Parathyroid adenoma (tissue), 2 donors: ENCODE measurements around the gene SCAMP4.

Experiments used
- H2AFZ ChIP-seq: fragments of 300-600 bp; sonication (generic); one replicate; pipeline ENCODE4 v1.7.0; 2017; ENCODE audit warnings: antibody characterized with exemption, mild to moderate bottlenecking
- H3K27ac ChIP-seq: fragments of 300-600 bp; sonication (generic); one replicate; pipeline ENCODE4 v1.7.0; 2017
- H3K27me3 ChIP-seq: fragments of 300-600 bp; sonication (generic); one replicate; pipeline ENCODE4 v1.7.0; 2017; ENCODE audit warnings: low read length; ENCODE audit not compliant: control insufficient read depth, insufficient read depth
- H3K36me3 ChIP-seq: fragments of 300-600 bp; sonication (generic); one replicate; pipeline ENCODE4 v1.7.0; 2017; ENCODE audit warnings: low read length; ENCODE audit not compliant: control insufficient read depth, insufficient read depth
- H3K4me1 ChIP-seq: fragments of 300-600 bp; sonication (generic); one replicate; pipeline ENCODE4 v1.7.0; 2017; ENCODE audit warnings: control low read depth
- H3K4me2 ChIP-seq: fragments of 300-600 bp; sonication (generic); one replicate; pipeline ENCODE4 v1.7.0; 2017; ENCODE audit warnings: low read length
- H3K4me3 ChIP-seq: fragments of 300-600 bp; sonication (generic); one replicate; pipeline ENCODE4 v1.7.0; 2017; ENCODE audit warnings: low read depth, low read length
- H3K79me2 ChIP-seq: fragments of 300-600 bp; sonication (generic); one replicate; pipeline ENCODE4 v1.7.0; 2017; ENCODE audit warnings: control low read depth
- H3K9ac ChIP-seq: fragments of 300-600 bp; sonication (generic); one replicate; pipeline ENCODE4 v1.7.0; 2017; ENCODE audit warnings: mild to moderate bottlenecking
- H3K9me3 ChIP-seq: fragments of 300-600 bp; sonication (generic); one replicate; pipeline ENCODE4 v1.7.0; 2017; ENCODE audit warnings: low read length; ENCODE audit not compliant: control insufficient read depth
- TF ChIP-seq, protein P1 (sequence below): fragments of 300-600 bp; sonication (generic); IDR thresholded peaks from one replicate; pipeline ENCODE4 v1.7.0; 2017; ENCODE audit warnings: antibody characterized with exemption, mild to moderate bottlenecking
- donor health status: primary hyperparathyroidism.

Gene SCAMP4

DNA sequence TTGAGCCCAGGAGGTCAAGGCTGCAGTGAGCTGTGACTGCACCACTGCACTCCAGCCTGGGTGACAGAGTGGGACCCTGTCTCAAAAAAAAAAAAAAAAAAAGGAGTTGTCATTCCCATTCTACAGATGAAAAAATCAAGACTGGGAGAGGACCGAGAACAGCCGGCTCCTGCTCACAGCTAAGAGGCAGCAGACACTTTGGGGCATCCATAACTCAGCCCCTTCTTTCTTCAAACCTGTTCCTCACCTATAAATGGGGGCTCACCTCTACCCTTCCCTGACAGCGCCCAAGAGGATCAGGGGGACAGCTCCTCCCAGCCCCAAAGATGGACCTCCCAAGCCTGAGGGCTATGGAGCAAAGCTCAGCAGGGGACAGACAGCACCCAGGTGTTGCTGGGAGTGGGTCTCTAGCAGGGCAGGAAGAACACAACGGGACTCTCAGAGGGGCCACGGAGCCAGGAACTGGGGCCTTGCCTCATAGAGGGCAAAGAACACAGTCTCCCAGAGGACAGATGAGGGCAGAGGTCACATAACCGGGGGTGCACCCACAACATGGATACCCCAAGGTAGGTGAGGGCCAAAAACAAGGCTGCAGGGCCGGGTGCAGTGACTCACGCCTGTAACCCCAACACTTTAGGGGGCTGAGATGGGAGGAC is 38.4 kb upstream of the SCAMP4 start:
- TF ChIP-seq, protein P1, sequence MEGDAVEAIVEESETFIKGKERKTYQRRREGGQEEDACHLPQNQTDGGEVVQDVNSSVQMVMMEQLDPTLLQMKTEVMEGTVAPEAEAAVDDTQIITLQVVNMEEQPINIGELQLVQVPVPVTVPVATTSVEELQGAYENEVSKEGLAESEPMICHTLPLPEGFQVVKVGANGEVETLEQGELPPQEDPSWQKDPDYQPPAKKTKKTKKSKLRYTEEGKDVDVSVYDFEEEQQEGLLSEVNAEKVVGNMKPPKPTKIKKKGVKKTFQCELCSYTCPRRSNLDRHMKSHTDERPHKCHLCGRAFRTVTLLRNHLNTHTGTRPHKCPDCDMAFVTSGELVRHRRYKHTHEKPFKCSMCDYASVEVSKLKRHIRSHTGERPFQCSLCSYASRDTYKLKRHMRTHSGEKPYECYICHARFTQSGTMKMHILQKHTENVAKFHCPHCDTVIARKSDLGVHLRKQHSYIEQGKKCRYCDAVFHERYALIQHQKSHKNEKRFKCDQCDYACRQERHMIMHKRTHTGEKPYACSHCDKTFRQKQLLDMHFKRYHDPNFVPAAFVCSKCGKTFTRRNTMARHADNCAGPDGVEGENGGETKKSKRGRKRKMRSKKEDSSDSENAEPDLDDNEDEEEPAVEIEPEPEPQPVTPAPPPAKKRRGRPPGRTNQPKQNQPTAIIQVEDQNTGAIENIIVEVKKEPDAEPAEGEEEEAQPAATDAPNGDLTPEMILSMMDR, result no peak
- H3K79me2 ChIP-seq, result peaks cover 23% of the 10 kb centered on the region
- H3K9me3 ChIP-seq, result no peaks in the 10 kb centered on the region
- no peaks in the 10 kb centered on the region for H3K27me3 ChIP-seq
- H3K4me2 ChIP-seq, result no peak overlapping the region
- no peak overlapping the region for H3K27ac ChIP-seq
- H3K36me3 ChIP-seq, result no peaks in the 10 kb centered on the region
- H3K4me3 ChIP-seq, result no peak overlapping the region
- no peaks in the 10 kb centered on the region for H3K4me1 ChIP-seq
- H3K9ac ChIP-seq, result no peak overlapping the region
- no peak overlapping the region for H2AFZ ChIP-seq

DNA sequence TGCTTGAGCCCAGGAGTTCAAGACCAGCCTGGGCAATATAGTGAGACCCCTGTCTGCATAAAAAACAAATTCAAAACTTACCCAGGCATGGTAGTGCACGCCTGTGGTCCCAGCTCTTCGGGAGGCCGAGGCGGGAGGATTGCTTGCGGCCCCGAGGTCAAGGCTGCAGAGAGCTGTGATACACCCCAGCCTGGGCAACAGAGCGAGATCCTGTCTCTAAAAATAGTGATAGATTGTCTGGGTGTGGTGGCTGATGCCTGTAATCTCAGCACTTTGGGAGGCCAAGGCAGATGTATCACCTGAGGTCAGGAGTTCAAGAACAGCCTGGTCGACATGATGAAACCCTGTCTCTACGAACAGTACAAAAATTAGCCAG is 37.9 kb upstream of the SCAMP4 start:
- no peak overlapping the region for H3K4me3 ChIP-seq
- H3K36me3 ChIP-seq, result no peaks in the 10 kb centered on the region
- H3K79me2 ChIP-seq, result peaks cover 29% of the 10 kb centered on the region
- no peak overlapping the region for H3K27ac ChIP-seq
- no peaks in the 10 kb centered on the region for H3K4me1 ChIP-seq
- TF ChIP-seq, protein P1, result no peak
- H2AFZ ChIP-seq, result no peak overlapping the region
- H3K9ac ChIP-seq, result no peak overlapping the region
- H3K27me3 ChIP-seq, result no peaks in the 10 kb centered on the region
- no peak overlapping the region for H3K4me2 ChIP-seq
- H3K9me3 ChIP-seq, result no peaks in the 10 kb centered on the region

DNA sequence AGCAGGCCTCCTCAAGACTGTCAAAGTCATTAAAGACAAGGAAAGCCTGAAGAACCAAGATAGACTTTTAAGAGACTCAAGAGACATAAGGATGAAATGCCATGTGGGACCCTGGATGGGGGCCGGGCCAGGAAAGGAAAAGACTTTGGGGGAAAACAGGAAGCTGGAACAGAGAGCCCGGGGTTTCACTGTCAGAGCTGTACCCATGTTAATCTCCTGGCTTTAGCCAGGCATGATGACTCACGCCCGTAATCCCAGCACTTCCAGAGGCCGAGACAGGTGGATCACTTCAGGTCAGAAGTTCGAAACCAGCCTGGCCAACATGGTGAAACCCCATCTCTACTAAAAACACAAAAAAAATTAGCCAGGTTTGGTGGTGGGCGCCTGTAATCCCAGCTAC is 36.2 kb upstream of the SCAMP4 start:
- no peak overlapping the region for H3K4me3 ChIP-seq
- no peak overlapping the region for H2AFZ ChIP-seq
- peaks cover 12% of the 10 kb centered on the region for H3K4me1 ChIP-seq
- H3K9ac ChIP-seq, result no peak overlapping the region
- peaks cover 38% of the 10 kb centered on the region for H3K79me2 ChIP-seq
- no peak overlapping the region for H3K4me2 ChIP-seq
- no peaks in the 10 kb centered on the region for H3K9me3 ChIP-seq
- TF ChIP-seq, protein P1, result no peak
- H3K27ac ChIP-seq, result no peak overlapping the region
- H3K27me3 ChIP-seq, result no peaks in the 10 kb centered on the region
- no peaks in the 10 kb centered on the region for H3K36me3 ChIP-seq

DNA sequence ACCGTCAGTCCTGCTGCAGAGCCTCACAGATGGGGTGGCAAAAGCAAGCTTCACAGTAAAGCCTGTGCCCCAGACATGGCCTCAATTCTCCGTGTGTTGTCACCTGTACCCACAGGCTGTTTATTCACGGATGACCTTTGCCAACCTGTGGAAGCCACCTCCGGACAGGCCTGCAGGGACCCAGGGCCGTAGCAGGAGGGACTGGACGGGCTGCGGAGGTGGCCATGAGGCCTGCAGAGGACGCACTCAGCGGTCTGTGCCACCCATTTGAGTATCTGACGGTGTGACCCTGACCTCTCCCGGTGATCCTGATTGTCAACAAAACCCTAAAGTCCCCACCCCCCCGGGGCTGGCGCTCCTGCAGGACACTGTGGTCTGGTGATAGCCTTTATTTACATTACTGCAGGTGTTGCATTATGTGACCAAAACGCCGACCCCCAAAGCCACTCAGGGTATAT is 34.0 kb upstream of the SCAMP4 start:
- Histone ChIP-seq H3K36me3 (no peaks in the 10 kb centered on the region), H3K79me2 (peaks cover 44% of the 10 kb centered on the region), H3K27me3 (no peaks in the 10 kb centered on the region), H3K9ac (no peak overlapping the region), H3K9me3 (no peaks in the 10 kb centered on the region), H3K4me3 (no peak overlapping the region), H3K27ac (no peak overlapping the region), H3K4me2 (no peak overlapping the region), H3K4me1 (peaks cover 23% of the 10 kb centered on the region), H2AFZ (no peak overlapping the region)
- TF ChIP-seq, protein P1, result no peak

DNA sequence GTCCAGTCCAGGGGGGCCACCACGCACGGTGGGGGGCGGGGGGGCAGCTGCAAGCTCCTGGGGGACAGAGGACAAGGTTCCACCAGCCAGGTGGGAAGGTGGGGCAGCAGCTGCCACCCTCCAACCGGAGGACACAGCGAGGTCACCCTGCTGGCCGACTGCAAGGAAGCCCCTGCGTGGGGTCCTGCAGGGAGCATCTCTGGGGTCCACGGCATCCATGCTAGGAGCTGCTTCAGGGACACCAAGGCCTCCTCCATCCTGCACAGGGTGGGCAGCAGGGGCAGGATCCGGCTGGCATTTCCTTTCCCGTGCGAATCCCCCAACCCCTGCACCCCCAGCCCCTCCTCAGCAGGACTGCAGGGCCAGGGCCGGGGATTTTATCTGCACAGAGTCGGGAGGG is 33.6 kb upstream of the SCAMP4 start:
- no peaks in the 10 kb centered on the region for H3K36me3 ChIP-seq
- H3K9ac ChIP-seq, result no peak overlapping the region
- H3K27me3 ChIP-seq, result no peaks in the 10 kb centered on the region
- H3K4me1 ChIP-seq, result peaks cover 23% of the 10 kb centered on the region
- H3K4me2 ChIP-seq, result no peak overlapping the region
- H2AFZ ChIP-seq, result no peak overlapping the region
- TF ChIP-seq, protein P1, result no peak
- H3K9me3 ChIP-seq, result no peaks in the 10 kb centered on the region
- peaks cover 44% of the 10 kb centered on the region for H3K79me2 ChIP-seq
- no peak overlapping the region for H3K27ac ChIP-seq
- no peak overlapping the region for H3K4me3 ChIP-seq
